ENCODE data around the gene PDE8B. TPM values are rescaled to one million over a fixed set of nuclear protein-coding genes. Genes with fewer than 3 reads are reported as not detected.

PDE8B gene
- total RNA-seq, 1 experiment from 2014 or later: 1.8 TPM

DNA sequence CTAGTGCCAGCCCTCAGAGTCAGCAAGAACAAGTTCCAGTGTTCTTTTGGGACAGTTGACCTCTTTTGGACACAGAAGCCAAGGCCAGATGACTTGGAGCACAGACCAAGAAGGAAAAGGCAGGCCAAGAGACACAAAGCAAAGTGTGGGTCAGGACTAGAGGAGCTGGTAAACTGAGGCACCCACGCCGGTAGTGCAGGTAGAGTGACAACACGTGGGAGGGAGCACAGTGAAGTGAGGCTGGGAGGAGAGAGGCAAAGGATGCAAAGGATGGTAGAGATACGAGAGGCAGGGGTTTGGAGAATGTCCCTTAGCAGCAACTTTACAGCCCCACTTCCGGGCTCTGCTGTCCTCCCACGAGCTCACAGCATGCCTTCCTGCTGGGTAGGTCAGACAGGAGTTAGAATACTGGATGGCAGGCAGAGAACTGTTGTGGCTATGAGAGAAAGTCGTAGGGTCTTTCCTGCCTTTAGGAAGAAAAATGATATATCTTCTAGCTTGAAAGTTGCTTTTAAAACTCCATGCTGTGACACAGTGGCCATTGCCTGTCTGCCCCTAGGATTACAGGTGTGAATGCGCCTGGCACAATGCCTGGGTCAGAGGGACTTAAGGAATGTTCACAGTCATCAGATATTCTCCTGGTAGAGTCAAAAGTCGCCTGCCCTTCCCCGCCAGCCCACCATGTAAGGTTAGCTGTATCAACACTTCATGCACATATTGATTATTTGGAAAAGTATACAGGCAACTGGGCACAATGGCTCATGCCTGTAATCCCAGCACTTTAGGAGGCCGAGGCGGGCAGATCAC is 97.9 kb downstream of the PDE8B start:
- no peaks in the 10 kb centered on the region for H3F3A ChIP-seq (ENCODE audit: insufficient read depth, low read depth)
- no peaks in the 10 kb centered on the region for H4K20me1 ChIP-seq (ENCODE audit: insufficient read depth)
- no peaks in the 10 kb centered on the region for H3K27me3 ChIP-seq (ENCODE audit: insufficient read depth, low read depth)
- H3K36me3 ChIP-seq (ENCODE audit: low read depth): no peaks in the 10 kb centered on the region
- no peaks in the 10 kb centered on the region for H3K9me3 ChIP-seq (ENCODE audit: insufficient read depth, low read depth)
- no peak overlapping the region for H3K4me2 ChIP-seq
- no peak for DNase-seq
- no peaks in the 10 kb centered on the region for H3K9me2 ChIP-seq (ENCODE audit: insufficient read depth)
- no peak overlapping the region for H2AFZ ChIP-seq
- TF ChIP-seq, protein P1, sequence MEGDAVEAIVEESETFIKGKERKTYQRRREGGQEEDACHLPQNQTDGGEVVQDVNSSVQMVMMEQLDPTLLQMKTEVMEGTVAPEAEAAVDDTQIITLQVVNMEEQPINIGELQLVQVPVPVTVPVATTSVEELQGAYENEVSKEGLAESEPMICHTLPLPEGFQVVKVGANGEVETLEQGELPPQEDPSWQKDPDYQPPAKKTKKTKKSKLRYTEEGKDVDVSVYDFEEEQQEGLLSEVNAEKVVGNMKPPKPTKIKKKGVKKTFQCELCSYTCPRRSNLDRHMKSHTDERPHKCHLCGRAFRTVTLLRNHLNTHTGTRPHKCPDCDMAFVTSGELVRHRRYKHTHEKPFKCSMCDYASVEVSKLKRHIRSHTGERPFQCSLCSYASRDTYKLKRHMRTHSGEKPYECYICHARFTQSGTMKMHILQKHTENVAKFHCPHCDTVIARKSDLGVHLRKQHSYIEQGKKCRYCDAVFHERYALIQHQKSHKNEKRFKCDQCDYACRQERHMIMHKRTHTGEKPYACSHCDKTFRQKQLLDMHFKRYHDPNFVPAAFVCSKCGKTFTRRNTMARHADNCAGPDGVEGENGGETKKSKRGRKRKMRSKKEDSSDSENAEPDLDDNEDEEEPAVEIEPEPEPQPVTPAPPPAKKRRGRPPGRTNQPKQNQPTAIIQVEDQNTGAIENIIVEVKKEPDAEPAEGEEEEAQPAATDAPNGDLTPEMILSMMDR (conservative IDR thresholded peaks at IDR 0.05): no peak
- TF ChIP-seq EZH2 (IDR thresholded peaks at IDR 0.05; ENCODE audit: low read depth): no peak
- ChIA-PET POLR2A (ENCODE audit: unreplicated experiment) (no interaction called here), CTCF (no interaction called here)
- H3K4me1 ChIP-seq (replicated peaks; ENCODE audit: insufficient read depth): no peaks in the 10 kb centered on the region
- no peak overlapping the region for H3K4me3 ChIP-seq
- H3K79me2 ChIP-seq (ENCODE audit: low read depth): no peaks in the 10 kb centered on the region
- intact Hi-C loops (cut with micrococcal nuclease; ENCODE audit: unreplicated experiment): no loop called here
- no TSS peak for BruUV-seq (replicated peaks)
- no peak overlapping the region for H3K27ac ChIP-seq

DNA sequence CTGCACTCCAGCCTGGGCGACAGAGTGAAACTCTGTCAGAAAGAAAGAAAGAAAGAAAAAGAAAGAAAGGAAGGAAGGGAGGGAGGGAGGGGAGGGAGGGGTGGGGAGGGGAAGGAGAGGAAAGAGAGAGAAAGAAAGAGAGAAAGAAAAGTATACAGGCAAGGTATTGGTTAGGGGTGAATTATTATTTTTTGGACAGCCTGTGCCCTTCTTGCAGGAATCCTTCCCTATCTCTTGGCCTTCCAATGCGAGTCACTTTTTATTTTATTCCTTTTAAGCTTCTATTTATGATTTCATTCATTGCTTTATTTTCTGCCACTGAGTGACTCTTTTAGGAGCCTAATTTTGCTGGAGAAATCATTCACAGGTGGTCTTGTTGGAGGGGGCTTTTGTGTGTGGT is 98.7 kb downstream of the PDE8B start:
- Histone ChIP-seq H3K79me2 (ENCODE audit: low read depth) (no peaks in the 10 kb centered on the region), H3K4me3 (no peak overlapping the region), H3K36me3 (ENCODE audit: low read depth) (no peaks in the 10 kb centered on the region), H3K27me3 (ENCODE audit: insufficient read depth, low read depth) (no peaks in the 10 kb centered on the region), H3F3A (ENCODE audit: insufficient read depth, low read depth) (no peaks in the 10 kb centered on the region), H4K20me1 (ENCODE audit: insufficient read depth) (no peaks in the 10 kb centered on the region), H3K9me2 (ENCODE audit: insufficient read depth) (no peaks in the 10 kb centered on the region), H3K9me3 (ENCODE audit: insufficient read depth, low read depth) (no peaks in the 10 kb centered on the region), H3K4me2 (no peak overlapping the region), H3K4me1 (replicated peaks; ENCODE audit: insufficient read depth) (no peaks in the 10 kb centered on the region), H2AFZ (no peak overlapping the region), H3K27ac (no peak overlapping the region)
- POLR2A ChIA-PET (ENCODE audit: unreplicated experiment): no interaction called here
- no peak for TF ChIP-seq EZH2 (IDR thresholded peaks at IDR 0.05; ENCODE audit: low read depth)
- BruUV-seq (replicated peaks): no TSS peak
- intact Hi-C loops (cut with micrococcal nuclease; ENCODE audit: unreplicated experiment): no loop called here
- CTCF ChIA-PET: no interaction called here
- no peak for DNase-seq

DNA sequence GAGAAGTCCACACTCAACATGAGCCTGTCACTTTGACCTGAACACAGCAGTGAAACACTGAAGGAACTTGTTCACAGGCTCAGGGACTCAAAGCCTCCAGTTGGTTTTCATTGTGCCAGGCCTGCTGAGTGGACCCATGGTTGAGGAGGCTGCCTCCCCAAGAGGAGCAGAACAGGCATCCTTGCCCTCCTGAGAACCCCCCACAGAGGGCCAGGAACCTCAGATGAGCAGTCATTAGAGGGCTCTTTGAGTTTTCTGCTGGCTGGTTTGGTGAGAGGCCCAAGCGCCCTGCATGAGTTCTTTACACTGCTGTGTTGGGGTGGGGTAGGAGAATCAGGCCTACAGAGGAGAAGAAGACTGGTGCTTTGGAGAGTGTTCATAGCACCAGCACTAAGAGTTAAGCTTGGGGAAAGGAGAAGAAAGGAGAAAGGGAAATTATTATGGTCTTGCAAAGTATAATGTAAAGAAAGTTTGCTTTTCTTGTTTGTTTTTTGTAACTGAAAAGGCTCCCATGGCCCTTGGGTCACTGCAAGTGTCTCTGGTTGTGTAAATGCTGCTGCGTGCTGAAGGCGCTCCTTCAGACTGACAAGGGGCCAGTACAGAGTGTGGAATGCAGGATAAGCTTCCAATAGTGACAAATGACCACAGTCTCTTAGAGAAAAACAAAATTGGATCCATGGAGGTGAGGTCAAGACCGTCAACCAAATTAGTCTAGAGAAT is 100.2 kb downstream of the PDE8B start:
- POLR2A ChIA-PET (ENCODE audit: unreplicated experiment): no interaction called here
- no peaks in the 10 kb centered on the region for H3K79me2 ChIP-seq (ENCODE audit: low read depth)
- H2AFZ ChIP-seq: no peak overlapping the region
- no peaks in the 10 kb centered on the region for H3F3A ChIP-seq (ENCODE audit: insufficient read depth, low read depth)
- no peaks in the 10 kb centered on the region for H3K9me3 ChIP-seq (ENCODE audit: insufficient read depth, low read depth)
- no peak overlapping the region for H3K4me3 ChIP-seq
- no peaks in the 10 kb centered on the region for H3K27me3 ChIP-seq (ENCODE audit: insufficient read depth, low read depth)
- DNase-seq: no peak
- TF ChIP-seq, protein P1 (conservative IDR thresholded peaks at IDR 0.05): no peak
- TF ChIP-seq EZH2 (IDR thresholded peaks at IDR 0.05; ENCODE audit: low read depth): no peak
- CTCF ChIA-PET: no interaction called here
- no peaks in the 10 kb centered on the region for H4K20me1 ChIP-seq (ENCODE audit: insufficient read depth)
- H3K27ac ChIP-seq: no peak overlapping the region
- intact Hi-C loops (cut with micrococcal nuclease; ENCODE audit: unreplicated experiment): no loop called here
- H3K9me2 ChIP-seq (ENCODE audit: insufficient read depth): no peaks in the 10 kb centered on the region
- no peaks in the 10 kb centered on the region for H3K4me1 ChIP-seq (replicated peaks; ENCODE audit: insufficient read depth)
- H3K4me2 ChIP-seq: no peak overlapping the region
- BruUV-seq (replicated peaks): no TSS peak
- H3K36me3 ChIP-seq (ENCODE audit: low read depth): no peaks in the 10 kb centered on the region
